ENCODE measurements around the gene PDE2A.

PDE2A gene

GRCh38 chr11:72639502-72640375 lies 34.5 kb downstream of the PDE2A start:
- H3K27ac ChIP-seq (ENCODE audit: low read depth, low read length), result peak overlapping the region; percentile 85
- peaks cover 9 to 41% (median 36%) of the 10 kb centered on the region in 5 donors for H3K27me3 ChIP-seq (ENCODE audit: control insufficient read depth in 5 of 5, insufficient read depth in 4 of 5, low read length in 5 of 5)
- H3K36me3 ChIP-seq (ENCODE audit: control insufficient read depth in 5 of 5, insufficient read depth in 5 of 5, low read length in 5 of 5), result no peaks in the 10 kb centered on the region
- H3K4me3 ChIP-seq (ENCODE audit: low read depth in 1 of 5, low read length in 5 of 5), result peak overlapping the region; percentile 12 to 80 (median 74)
- peaks cover 7 to 71% (median 56%) of the 10 kb centered on the region in 5 donors for H3K4me1 ChIP-seq (ENCODE audit: control insufficient read depth in 5 of 5, insufficient read depth in 5 of 5, low read length in 5 of 5)
- no peaks in the 10 kb centered on the region for H3K9me3 ChIP-seq (ENCODE audit: control insufficient read depth in 5 of 5, low read length in 5 of 5)
- peak overlapping the region in 3 of 5 donors; percentile 9 to 62 (median 59) for H3K9ac ChIP-seq (ENCODE audit: low read length in 5 of 5)

- H3K27ac ChIP-seq (ENCODE audit: low read depth, low read length), result peak overlapping the region; percentile 85
- no peaks in the 10 kb centered on the region for H3K36me3 ChIP-seq (ENCODE audit: control insufficient read depth in 5 of 5, insufficient read depth in 5 of 5, low read length in 5 of 5)
- H3K9me3 ChIP-seq (ENCODE audit: control insufficient read depth in 5 of 5, low read length in 5 of 5), result no peaks in the 10 kb centered on the region
- H3K4me3 ChIP-seq (ENCODE audit: low read depth in 1 of 5, low read length in 5 of 5), result peak overlapping the region in 2 of 5 donors; percentile 11 to 74
- H3K4me1 ChIP-seq (ENCODE audit: control insufficient read depth in 5 of 5, insufficient read depth in 5 of 5, low read length in 5 of 5), result peaks cover 4 to 85% (median 66%) of the 10 kb centered on the region in 5 donors
- peak overlapping the region in 1 of 5 donors; percentile 26 for H3K9ac ChIP-seq (ENCODE audit: low read length in 5 of 5)
- H3K27me3 ChIP-seq (ENCODE audit: control insufficient read depth in 5 of 5, insufficient read depth in 4 of 5, low read length in 5 of 5), result peaks cover 12 to 45% (median 36%) of the 10 kb centered on the region in 5 donors
Measured at GRCh38 chr11:72637926-72638325, 36.3 kb downstream of the PDE2A start.

- Histone ChIP-seq H3K36me3 (ENCODE audit: control insufficient read depth in 5 of 5, insufficient read depth in 5 of 5, low read length in 5 of 5) (no peaks in the 10 kb centered on the region), H3K9ac (ENCODE audit: low read length in 5 of 5) (peak overlapping the region in 1 of 5 donors; percentile 53), H3K27me3 (ENCODE audit: control insufficient read depth in 5 of 5, insufficient read depth in 4 of 5, low read length in 5 of 5) (peaks cover 12 to 45% (median 36%) of the 10 kb centered on the region in 5 donors), H3K9me3 (ENCODE audit: control insufficient read depth in 5 of 5, low read length in 5 of 5) (no peaks in the 10 kb centered on the region), H3K27ac (ENCODE audit: low read depth, low read length) (peak overlapping the region; percentile 85), H3K4me3 (ENCODE audit: low read depth in 1 of 5, low read length in 5 of 5) (peak overlapping the region in 1 of 5 donors; percentile 27), H3K4me1 (ENCODE audit: control insufficient read depth in 5 of 5, insufficient read depth in 5 of 5, low read length in 5 of 5) (peaks cover 4 to 86% (median 62%) of the 10 kb centered on the region in 5 donors)
Measured at GRCh38 chr11:72637198-72637597, 37.0 kb downstream of the PDE2A start.

GRCh38 chr11:72636376-72636775 lies 37.8 kb downstream of the PDE2A start:
- H3K36me3 ChIP-seq (ENCODE audit: control insufficient read depth in 5 of 5, insufficient read depth in 5 of 5, low read length in 5 of 5), result no peaks in the 10 kb centered on the region
- H3K9ac ChIP-seq (ENCODE audit: low read length in 5 of 5), result peak overlapping the region in 3 of 5 donors; percentile 8 to 53 (median 16)
- H3K27me3 ChIP-seq (ENCODE audit: control insufficient read depth in 5 of 5, insufficient read depth in 4 of 5, low read length in 5 of 5), result peaks cover 12 to 40% (median 34%) of the 10 kb centered on the region in 5 donors
- peaks cover 0 to 84% (median 60%) of the 10 kb centered on the region in 5 donors for H3K4me1 ChIP-seq (ENCODE audit: control insufficient read depth in 5 of 5, insufficient read depth in 5 of 5, low read length in 5 of 5)
- no peaks in the 10 kb centered on the region for H3K9me3 ChIP-seq (ENCODE audit: control insufficient read depth in 5 of 5, low read length in 5 of 5)
- peak overlapping the region; percentile 85 for H3K27ac ChIP-seq (ENCODE audit: low read depth, low read length)
- peak overlapping the region in 3 of 5 donors; percentile 5 to 27 (median 11) for H3K4me3 ChIP-seq (ENCODE audit: low read depth in 1 of 5, low read length in 5 of 5)

- Histone ChIP-seq H3K36me3 (ENCODE audit: control insufficient read depth in 5 of 5, insufficient read depth in 5 of 5, low read length in 5 of 5) (no peaks in the 10 kb centered on the region), H3K9ac (ENCODE audit: low read length in 5 of 5) (no peak overlapping the region), H3K27ac (ENCODE audit: low read depth, low read length) (peak overlapping the region; percentile 85), H3K4me3 (ENCODE audit: low read depth in 1 of 5, low read length in 5 of 5) (peak overlapping the region in 3 of 5 donors; percentile 38 to 50 (median 45)), H3K27me3 (ENCODE audit: control insufficient read depth in 5 of 5, insufficient read depth in 4 of 5, low read length in 5 of 5) (peaks cover 12 to 35% (median 30%) of the 10 kb centered on the region in 5 donors), H3K4me1 (ENCODE audit: control insufficient read depth in 5 of 5, insufficient read depth in 5 of 5, low read length in 5 of 5) (peaks cover 0 to 86% (median 60%) of the 10 kb centered on the region in 5 donors), H3K9me3 (ENCODE audit: control insufficient read depth in 5 of 5, low read length in 5 of 5) (no peaks in the 10 kb centered on the region)
Measured at GRCh38 chr11:72635933-72636332, 38.3 kb downstream of the PDE2A start.

- H3K4me1 ChIP-seq (ENCODE audit: control insufficient read depth in 5 of 5, insufficient read depth in 5 of 5, low read length in 5 of 5), result peaks cover 0 to 91% (median 60%) of the 10 kb centered on the region in 5 donors
- peak overlapping the region in 4 of 5 donors; percentile 6 to 50 (median 42) for H3K4me3 ChIP-seq (ENCODE audit: low read depth in 1 of 5, low read length in 5 of 5)
- H3K27ac ChIP-seq (ENCODE audit: low read depth, low read length), result peak overlapping the region; percentile 85
- peak overlapping the region in 1 of 5 donors; percentile 18 for H3K9ac ChIP-seq (ENCODE audit: low read length in 5 of 5)
- no peaks in the 10 kb centered on the region for H3K36me3 ChIP-seq (ENCODE audit: control insufficient read depth in 5 of 5, insufficient read depth in 5 of 5, low read length in 5 of 5)
- peaks cover 12 to 30% (median 25%) of the 10 kb centered on the region in 5 donors for H3K27me3 ChIP-seq (ENCODE audit: control insufficient read depth in 5 of 5, insufficient read depth in 4 of 5, low read length in 5 of 5)
- H3K9me3 ChIP-seq (ENCODE audit: control insufficient read depth in 5 of 5, low read length in 5 of 5), result no peaks in the 10 kb centered on the region
Measured at GRCh38 chr11:72635309-72635915, 38.8 kb downstream of the PDE2A start.

- H3K36me3 ChIP-seq (ENCODE audit: control insufficient read depth in 5 of 5, insufficient read depth in 5 of 5, low read length in 5 of 5), result peaks cover 0 to 2% (median 0%) of the 10 kb centered on the region in 5 donors
- peaks cover 10 to 22% (median 16%) of the 10 kb centered on the region in 5 donors for H3K27me3 ChIP-seq (ENCODE audit: control insufficient read depth in 5 of 5, insufficient read depth in 4 of 5, low read length in 5 of 5)
- peak overlapping the region in 4 of 5 donors; percentile 6 to 38 (median 24) for H3K4me3 ChIP-seq (ENCODE audit: low read depth in 1 of 5, low read length in 5 of 5)
- no peaks in the 10 kb centered on the region for H3K9me3 ChIP-seq (ENCODE audit: control insufficient read depth in 5 of 5, low read length in 5 of 5)
- H3K4me1 ChIP-seq (ENCODE audit: control insufficient read depth in 5 of 5, insufficient read depth in 5 of 5, low read length in 5 of 5), result peaks cover 0 to 98% (median 56%) of the 10 kb centered on the region in 5 donors
- peak overlapping the region in 1 of 5 donors; percentile 14 for H3K9ac ChIP-seq (ENCODE audit: low read length in 5 of 5)
- H3K27ac ChIP-seq (ENCODE audit: low read depth, low read length), result peak overlapping the region; percentile 85
Measured at GRCh38 chr11:72634472-72635095, 39.6 kb downstream of the PDE2A start.

- Histone ChIP-seq H3K27me3 (ENCODE audit: control insufficient read depth in 5 of 5, insufficient read depth in 4 of 5, low read length in 5 of 5) (peaks cover 6 to 17% (median 12%) of the 10 kb centered on the region in 5 donors), H3K4me3 (ENCODE audit: low read depth in 1 of 5, low read length in 5 of 5) (peak overlapping the region in 1 of 5 donors; percentile 20), H3K36me3 (ENCODE audit: control insufficient read depth in 5 of 5, insufficient read depth in 5 of 5, low read length in 5 of 5) (peaks cover 0 to 6% (median 0%) of the 10 kb centered on the region in 5 donors), H3K9ac (ENCODE audit: low read length in 5 of 5) (no peak overlapping the region), H3K4me1 (ENCODE audit: control insufficient read depth in 5 of 5, insufficient read depth in 5 of 5, low read length in 5 of 5) (peaks cover 0 to 98% (median 51%) of the 10 kb centered on the region in 5 donors), H3K9me3 (ENCODE audit: control insufficient read depth in 5 of 5, low read length in 5 of 5) (no peaks in the 10 kb centered on the region), H3K27ac (ENCODE audit: low read depth, low read length) (peak overlapping the region; percentile 85)
Measured at GRCh38 chr11:72634016-72634415, 40.2 kb downstream of the PDE2A start.

GRCh38 chr11:72633068-72633467 lies 41.2 kb downstream of the PDE2A start:
- H3K27me3 ChIP-seq (ENCODE audit: control insufficient read depth in 5 of 5, insufficient read depth in 4 of 5, low read length in 5 of 5), result peaks cover 2 to 13% (median 10%) of the 10 kb centered on the region in 5 donors
- no peak overlapping the region for H3K9ac ChIP-seq (ENCODE audit: low read length in 5 of 5)
- H3K9me3 ChIP-seq (ENCODE audit: control insufficient read depth in 5 of 5, low read length in 5 of 5), result no peaks in the 10 kb centered on the region
- peaks cover 0 to 11% (median 0%) of the 10 kb centered on the region in 5 donors for H3K36me3 ChIP-seq (ENCODE audit: control insufficient read depth in 5 of 5, insufficient read depth in 5 of 5, low read length in 5 of 5)
- peaks cover 0 to 97% (median 43%) of the 10 kb centered on the region in 5 donors for H3K4me1 ChIP-seq (ENCODE audit: control insufficient read depth in 5 of 5, insufficient read depth in 5 of 5, low read length in 5 of 5)
- H3K27ac ChIP-seq (ENCODE audit: low read depth, low read length), result peak overlapping the region; percentile 85
- H3K4me3 ChIP-seq (ENCODE audit: low read depth in 1 of 5, low read length in 5 of 5), result peak overlapping the region in 2 of 5 donors; percentile 2 to 16
